IMR-90 (cell line): Measurements from ENCODE around the gene METTL21C. TPM values are rescaled to one million over a fixed set of nuclear protein-coding genes. Genes with fewer than 3 reads are reported as not detected.

ENCODE experiments used
- ATAC-seq: fragments of 200-7000 bp; cut with Tn5 transposase; 2 replicates; pipeline ENCODE4 v1.9.1; 2020; ENCODE audit warnings: low read depth, mild to moderate bottlenecking, moderate library complexity
- BruUV-seq: library from RNA; stranded (reverse); fragments of 400-500 nt; replicated peaks from 2 replicates; lab custom pipeline; 2021; lab: Mats Ljungman, UMichigan
- CTCF ChIA-PET: fragments of 300-600 bp; formaldehyde crosslinking; extraction: SDS; loops from one replicate; lab custom pipeline; 2021; ENCODE audit warnings: antibody characterized with exemption; lab: Yijun Ruan, JAX
- POLR2A ChIA-PET: fragments of 300-600 bp; sonication (Branson Sonifier 250); formaldehyde crosslinking; loops from one replicate; lab custom pipeline; 2022; ENCODE audit warnings: antibody characterized with exemption; ENCODE audit not compliant: unreplicated experiment; lab: Charles Lee
- DNase-seq: peaks from one replicate; pipeline ENCODE4 v3.0.0; 2013
- H2AFZ ChIP-seq: replicated peaks from 2 replicates; pipeline ENCODE3; 2013; ENCODE audit warnings: low read length, mild to moderate bottlenecking; ENCODE audit not compliant: poor library complexity
- H2AK5ac ChIP-seq: 2 replicates; pipeline ENCODE4 v1.6.1; 2013; ENCODE audit warnings: low read depth, low read length, inconsistent platforms
- H2AK9ac ChIP-seq: replicated peaks from 2 replicates; pipeline ENCODE3; 2013; ENCODE audit warnings: mild to moderate bottlenecking, low read depth, low read length, moderate library complexity; ENCODE audit not compliant: poor library complexity
- H2BK120ac ChIP-seq: 2 replicates; pipeline ENCODE4 v1.6.1; 2013; ENCODE audit warnings: low read depth, low read length, inconsistent platforms
- H2BK15ac ChIP-seq: 3 replicates; pipeline ENCODE4 v1.6.1; 2013; ENCODE audit warnings: low read depth, low read length, inconsistent platforms
- H2BK20ac ChIP-seq: 2 replicates; pipeline ENCODE4 v1.6.1; 2013; ENCODE audit warnings: low read depth, mild to moderate bottlenecking, inconsistent platforms, low read length, moderate library complexity
- H2BK5ac ChIP-seq: 2 replicates; pipeline ENCODE4 v1.6.1; 2013; ENCODE audit warnings: mild to moderate bottlenecking, low read depth, low read length, inconsistent platforms; ENCODE audit not compliant: poor library complexity, severe bottlenecking
- H3K14ac ChIP-seq: replicated peaks from 2 replicates; pipeline ENCODE4 v1.6.1; 2013; ENCODE audit warnings: low read depth, low read length, inconsistent platforms
- H3K18ac ChIP-seq: 2 replicates; pipeline ENCODE4 v1.6.1; 2013; ENCODE audit warnings: low read depth, low read length, control low read depth
- H3K23ac ChIP-seq: 2 replicates; pipeline ENCODE4 v1.6.1; 2013; ENCODE audit warnings: low read depth, low read length, inconsistent platforms
- H3K27ac ChIP-seq: 2 replicates; pipeline ENCODE4 v1.5.1; 2013; ENCODE audit warnings: mild to moderate bottlenecking, control low read depth, low read length; ENCODE audit not compliant: insufficient read depth
- H3K27me3 ChIP-seq: 2 replicates; pipeline ENCODE4 v1.6.1; 2013; ENCODE audit warnings: low read length; ENCODE audit not compliant: control insufficient read depth, insufficient read depth
- H3K36me3 ChIP-seq: 2 replicates; pipeline ENCODE4 v1.6.1; 2013; ENCODE audit warnings: low read length, mixed read lengths; ENCODE audit not compliant: control insufficient read depth, insufficient read depth
- H3K4ac ChIP-seq: 2 replicates; pipeline ENCODE4 v1.6.1; 2013; ENCODE audit warnings: low read depth, low read length, inconsistent platforms
- H3K4me1 ChIP-seq: 2 replicates; pipeline ENCODE4 v1.6.1; 2013; ENCODE audit warnings: low read length, mixed read lengths; ENCODE audit not compliant: control insufficient read depth, insufficient read depth
- H3K4me2 ChIP-seq: 2 replicates; pipeline ENCODE4 v1.6.1; 2013; ENCODE audit warnings: low read depth, mild to moderate bottlenecking, control low read depth, low read length, moderate library complexity
- H3K4me3 ChIP-seq: 2 replicates; pipeline ENCODE4 v1.5.1; 2013; ENCODE audit warnings: low read depth, mild to moderate bottlenecking, control low read depth, low read length, moderate library complexity; ENCODE audit not compliant: insufficient read depth
- H3K56ac ChIP-seq: 2 replicates; pipeline ENCODE4 v1.6.1; 2013; ENCODE audit warnings: low read length, inconsistent platforms; ENCODE audit not compliant: insufficient read depth; ENCODE audit errors: extremely low read depth
- H3K79me1 ChIP-seq, 2 experiments: 2 replicates each; pipeline ENCODE4 v1.6.1; 2013; ENCODE audit warnings: low read length in 2 of 2, inconsistent platforms in 1 of 2, low read depth in 1 of 2
- H3K9ac ChIP-seq: 2 replicates; pipeline ENCODE4 v1.6.1; 2013; ENCODE audit warnings: low read depth, low read length, control low read depth
- H3K9me1 ChIP-seq: 2 replicates; pipeline ENCODE4 v1.6.1; 2013; ENCODE audit warnings: low read length, inconsistent platforms; ENCODE audit not compliant: insufficient read depth
- H3K9me3 ChIP-seq: 2 replicates; pipeline ENCODE4 v1.6.1; 2013; ENCODE audit warnings: low read length; ENCODE audit not compliant: control insufficient read depth, insufficient read depth
- H4K20me1 ChIP-seq: 2 replicates; pipeline ENCODE4 v1.6.1; 2013; ENCODE audit warnings: low read length, inconsistent platforms; ENCODE audit not compliant: insufficient read depth
- H4K5ac ChIP-seq: 2 replicates; pipeline ENCODE4 v1.6.1; 2013; ENCODE audit warnings: mild to moderate bottlenecking, low read depth, low read length, control low read depth
- H4K8ac ChIP-seq, 2 experiments: 2 replicates each; pipeline ENCODE4 v1.6.1; 2013; ENCODE audit warnings: low read depth in 2 of 2, low read length in 2 of 2, control low read depth in 1 of 2, inconsistent platforms in 1 of 2
- H4K91ac ChIP-seq: 2 replicates; pipeline ENCODE4 v1.6.1; 2013; ENCODE audit warnings: low read depth, low read length, inconsistent platforms; ENCODE audit not compliant: insufficient read depth
- CEBPB ChIP-seq: IDR thresholded peaks from 2 replicates; pipeline ENCODE4 v1.6.1; 2012; ENCODE audit warnings: low read depth, low read length, improper control_type of control experiment
- MAFK ChIP-seq: IDR thresholded peaks from 2 replicates; pipeline ENCODE4 v1.6.1; 2012; ENCODE audit warnings: low read depth, low read length, improper control_type of control experiment
- WGBS, 2 experiments: methylation state at CpG; one replicate each; pipeline versions ENCODE4 v1.1.5 to v1.1.7; 2013; ENCODE audit warnings: missing lambda C conversion rate in 2 of 2; ENCODE audit not compliant: insufficient read length in 1 of 2; ENCODE audit errors: extremely low coverage in 2 of 2; 5-methylcytosine and 5-hydroxymethylcytosine counted together
- dilution Hi-C: fragments of 300-500 bp; cut with HindIII; formaldehyde crosslinking; loops from one replicate; pipeline ENCODE4 v1.14.3; 2018; ENCODE audit warnings: low sequenced_read_pairs; ENCODE audit not compliant: unreplicated experiment
- in situ Hi-C: fragments of 300-500 bp; cut with MboI; formaldehyde crosslinking; loops from 3 replicates; pipeline ENCODE4 v1.14.3; 2019; ENCODE audit warnings: low sequenced_read_pairs, inconsistent platforms, mixed read lengths
- intact Hi-C: fragments of 100-400 bp; cut with micrococcal nuclease; formaldehyde crosslinking; loops from 2 replicates; pipeline ENCODE4 v1.10.0; 2022
- polyA plus RNA-seq, 3 experiments: library from polyadenylated mRNA; depleted of rRNA; stranded (reverse); fragments of >200 nt; gene quantifications; 2 replicates each; pipeline ENCODE4 v1.2.3, GENCODE V29; 2012; ENCODE audit warnings: low replicate concordance in 1 of 3
- total RNA-seq: library from RNA; depleted of rRNA; stranded (reverse); fragments of >200 nt; gene quantifications from 2 replicates; pipeline ENCODE4 v1.2.3, GENCODE V29; 2012

The METTL21C gene
- total and polyA plus RNA-seq, 2 of the 4 experiments (the other 2 are of a cell fraction) = not detected

DNA sequence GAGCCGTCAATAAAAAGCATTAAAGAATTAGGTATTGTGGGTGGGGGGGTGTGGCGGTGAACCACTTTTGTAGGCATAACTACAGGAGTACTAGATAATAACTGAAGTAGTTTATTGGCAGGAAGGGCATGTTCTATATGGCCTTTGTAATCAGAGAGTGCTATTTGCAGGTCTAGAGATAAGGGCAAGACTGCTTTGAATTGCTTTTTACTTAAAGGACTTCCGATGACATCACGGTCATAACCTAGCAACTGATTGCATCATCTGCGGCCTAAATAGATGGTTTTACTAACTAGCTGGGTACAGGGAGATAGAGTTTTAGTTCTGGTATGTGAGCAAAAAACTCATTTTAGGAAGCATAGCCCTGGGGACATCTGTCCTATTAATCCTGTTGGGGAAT, 24.7 kb downstream of the METTL21C start:
- H3K4me2 ChIP-seq = no peak overlapping the region
- no peak for DNase-seq
- H2AFZ ChIP-seq = no peak overlapping the region
- no peaks in the 10 kb centered on the region for H3K27me3 ChIP-seq
- no peaks in the 10 kb centered on the region for H3K9me1 ChIP-seq
- in situ Hi-C loops = no loop called here
- no peak overlapping the region for H4K8ac ChIP-seq
- H2AK5ac ChIP-seq = no peak overlapping the region
- no peak for ATAC-seq
- H4K5ac ChIP-seq = no peak overlapping the region
- CTCF ChIA-PET = no interaction called here
- no peak overlapping the region for H3K9ac ChIP-seq
- WGBS, 2 experiments = 57% methylated on average over 1 of the region's 5 CpGs; no CpG with 5 or more reads in 1 of the 2 experiments
- no peak overlapping the region for H2AK9ac ChIP-seq
- POLR2A ChIA-PET = no interaction called here
- no peak overlapping the region for H3K27ac ChIP-seq
- H3K4ac ChIP-seq = no peak overlapping the region
- BruUV-seq = no TSS peak
- no peaks in the 10 kb centered on the region for H3K79me1 ChIP-seq
- intact Hi-C loops = no loop called here
- no peak overlapping the region for H2BK20ac ChIP-seq
- dilution Hi-C loops = no loop called here
- no peaks in the 10 kb centered on the region for H3K4me1 ChIP-seq
- no peaks in the 10 kb centered on the region for H4K20me1 ChIP-seq
- H2BK120ac ChIP-seq = no peak overlapping the region
- H3K36me3 ChIP-seq = peaks cover 35% of the 10 kb centered on the region
- TF ChIP-seq MAFK (no peak), CEBPB (peak; percentile 31; the same call in 1 of the 2 replicates)
- no peak overlapping the region for H3K18ac ChIP-seq
- H3K23ac ChIP-seq = no peak overlapping the region
- H3K4me3 ChIP-seq = no peak overlapping the region
- no peak overlapping the region for H3K56ac ChIP-seq
- 0 out of 2 replicates have a peak, but pooled peaks cover 2% of the 10 kb centered on the region for H3K9me3 ChIP-seq
- H3K14ac ChIP-seq = no peak overlapping the region
- no peak overlapping the region for H2BK5ac ChIP-seq
- H4K91ac ChIP-seq = no peak overlapping the region
- no peak overlapping the region for H2BK15ac ChIP-seq
